ENCODE data around the gene ANKRD33B. TPM values are rescaled to one million over a fixed set of nuclear protein-coding genes. Genes with fewer than 3 reads are reported as not detected.
"Not testable (repeated sequence)": the region's sequence is repeated elsewhere in the genome, so short reads cannot be mapped to it uniquely, and the experiment has no call there.

Gene ANKRD33B
- total RNA-seq, 1 donor: 10.8 TPM

DNA sequence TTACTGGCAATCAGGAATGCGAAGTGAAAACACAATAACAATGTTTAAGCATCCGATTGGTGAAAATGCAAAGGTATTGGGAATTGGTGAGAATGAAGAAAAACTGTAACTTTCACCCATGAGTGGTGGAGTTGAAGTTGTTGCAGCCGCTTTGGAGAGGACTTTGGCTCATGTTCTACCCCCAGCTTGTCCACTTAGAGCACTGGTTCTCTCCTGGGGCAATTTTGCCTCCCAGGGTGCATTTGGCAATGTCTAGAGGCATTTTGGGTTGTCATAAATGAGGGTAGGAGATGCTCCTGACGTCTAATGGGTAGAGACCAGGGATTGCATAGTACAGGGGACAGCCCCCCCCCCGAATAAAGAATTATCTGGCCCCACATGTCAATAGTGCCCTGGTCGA is 46.2 kb downstream of the ANKRD33B start:
- DNase-seq (ENCODE audit: low read depth in 2 of 3, low spot score in 2 of 3): no peak

DNA sequence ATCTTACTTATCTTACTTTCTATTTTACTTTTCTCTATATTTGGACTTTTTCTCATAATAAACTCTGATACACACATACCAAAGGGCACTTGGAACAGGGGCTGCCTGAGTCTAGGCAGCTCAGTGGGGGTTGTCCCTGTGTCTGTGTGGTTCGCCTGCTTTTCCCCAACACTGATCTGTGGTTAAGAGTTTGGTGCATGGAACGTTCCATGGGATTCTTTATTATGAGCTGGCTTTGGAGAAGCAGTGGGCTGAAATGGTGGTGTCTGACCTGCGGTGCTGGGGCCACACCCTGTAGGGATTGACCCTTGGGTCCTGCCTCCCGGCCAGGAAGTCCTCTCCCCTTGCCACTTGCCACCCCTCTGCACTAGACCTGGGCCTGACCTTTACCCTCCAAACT is 47.4 kb downstream of the ANKRD33B start:
- no peak for DNase-seq (ENCODE audit: low read depth in 2 of 3, low spot score in 2 of 3)

DNA sequence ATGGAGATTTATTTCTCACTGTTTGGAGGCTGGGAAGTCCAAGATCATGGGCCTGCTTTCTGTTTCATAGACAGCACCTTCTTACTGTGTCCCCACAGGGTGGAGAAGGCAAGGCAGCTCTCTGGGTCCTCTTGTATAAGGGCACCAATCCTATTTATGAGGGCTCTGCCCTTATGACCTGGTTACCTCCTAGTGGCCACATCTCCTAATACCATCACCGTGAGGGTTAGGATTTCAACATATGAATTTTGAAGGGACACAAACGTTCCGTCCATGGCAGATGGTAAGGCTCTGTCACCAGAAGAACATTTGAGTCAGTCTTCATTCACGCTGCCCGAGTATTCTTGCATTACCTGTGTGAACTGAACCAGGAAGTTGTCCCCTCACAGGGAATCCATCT is 48.4 kb downstream of the ANKRD33B start:
- DNase-seq (ENCODE audit: low read depth in 2 of 3, low spot score in 2 of 3): no peak

DNA sequence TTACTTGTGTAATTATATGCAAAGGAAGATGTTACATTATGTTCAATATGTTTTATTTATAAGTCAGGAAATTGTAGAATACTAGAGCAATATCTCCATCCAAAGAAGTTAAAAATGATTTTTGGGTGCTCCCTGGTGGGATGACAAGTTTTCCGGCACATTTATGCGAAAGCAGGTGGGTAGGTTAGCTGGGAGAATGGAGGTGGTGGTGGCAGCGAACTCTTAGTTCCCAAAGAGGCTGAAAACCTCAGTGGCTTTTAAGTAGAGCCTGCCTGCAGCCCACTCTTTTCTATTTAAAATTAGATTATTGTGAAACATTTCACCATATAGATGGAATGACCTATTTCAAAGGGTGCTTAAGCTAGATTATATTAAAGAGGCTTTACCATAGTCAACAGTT is 51.8 kb downstream of the ANKRD33B start:
- no peak for DNase-seq (ENCODE audit: low read depth in 2 of 3, low spot score in 2 of 3)

DNA sequence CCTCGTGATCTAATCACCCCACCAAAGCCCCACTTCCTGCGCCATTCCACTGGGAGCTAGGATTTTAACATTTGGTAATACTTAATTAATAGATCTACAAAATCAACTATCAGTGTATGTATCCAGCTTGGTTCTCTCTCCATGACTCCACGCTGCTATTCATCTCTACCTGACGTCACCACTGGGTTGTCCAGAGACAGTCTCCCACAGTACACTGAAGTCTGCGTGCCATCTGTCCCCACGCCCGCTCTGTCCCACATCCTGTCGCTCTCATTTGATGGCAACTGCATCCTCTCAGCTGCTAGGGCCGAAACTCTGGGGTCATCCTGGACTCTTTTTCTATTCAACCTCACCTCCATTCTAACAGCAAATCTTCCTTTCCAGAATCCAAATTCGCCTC is 53.2 kb downstream of the ANKRD33B start:
- no peak for DNase-seq (ENCODE audit: low read depth in 2 of 3, low spot score in 2 of 3)

DNA sequence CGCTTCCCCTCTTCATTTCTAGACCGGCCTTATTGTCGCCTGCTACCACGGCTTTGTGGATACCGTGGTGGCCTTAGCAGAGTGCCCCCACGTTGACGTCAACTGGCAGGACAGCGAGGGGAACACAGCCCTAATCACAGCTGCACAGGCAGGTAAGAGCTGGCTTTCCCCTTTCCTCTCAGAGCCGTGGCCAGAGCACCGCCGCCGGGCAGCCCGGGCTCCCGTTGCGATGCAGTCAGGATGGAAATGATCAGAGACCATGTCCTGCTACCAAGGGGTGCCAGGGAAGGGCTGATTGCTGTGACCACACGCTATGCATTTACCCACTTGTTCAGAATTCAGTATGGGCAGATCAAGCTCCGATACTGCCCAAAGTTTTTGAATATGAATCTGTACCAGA is 54.4 kb downstream of the ANKRD33B start:
- DNase-seq (ENCODE audit: low read depth in 2 of 3, low spot score in 2 of 3): no peak

DNA sequence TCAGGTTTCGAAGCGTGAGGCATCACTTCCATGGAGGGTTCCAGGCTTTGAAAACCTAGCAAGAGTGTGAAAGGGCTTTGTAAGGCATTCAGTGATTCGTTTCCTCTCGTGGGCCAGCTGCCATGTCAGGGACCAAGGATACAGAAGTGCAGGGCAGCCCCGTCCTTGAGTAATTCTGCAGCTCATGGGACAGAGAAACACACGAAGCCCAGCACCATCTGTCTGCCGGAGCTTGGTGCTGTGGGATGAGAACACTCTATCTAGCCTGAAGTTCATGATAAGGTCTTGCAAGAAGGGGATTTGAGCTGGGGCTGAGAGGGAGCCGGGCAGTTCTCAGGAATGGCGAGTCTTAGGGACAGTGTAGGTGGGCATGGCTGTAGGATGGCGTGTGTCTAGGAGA is 55.8 kb downstream of the ANKRD33B start:
- no peak for DNase-seq (ENCODE audit: low read depth in 2 of 3, low spot score in 2 of 3)

DNA sequence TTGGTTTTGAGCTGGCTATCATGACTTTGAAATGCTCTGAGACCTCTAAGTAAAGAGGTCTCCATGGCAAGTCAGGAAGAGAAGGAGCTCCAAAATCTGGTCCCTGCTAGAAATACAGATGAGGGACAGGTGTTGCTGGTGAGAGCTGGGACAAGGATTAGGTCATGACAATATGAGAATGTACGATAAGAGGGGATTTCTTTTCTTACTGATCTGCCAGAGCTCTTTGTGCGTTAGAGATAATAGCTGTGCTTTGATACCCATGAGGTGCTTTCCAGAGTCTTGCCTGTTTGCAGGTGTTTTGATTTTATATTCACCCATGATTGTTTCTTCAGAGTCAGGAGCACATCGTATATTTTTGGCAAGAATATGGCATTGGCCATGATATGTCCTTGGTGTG is 56.5 kb downstream of the ANKRD33B start:
- no peak for DNase-seq (ENCODE audit: low read depth in 2 of 3, low spot score in 2 of 3)

DNA sequence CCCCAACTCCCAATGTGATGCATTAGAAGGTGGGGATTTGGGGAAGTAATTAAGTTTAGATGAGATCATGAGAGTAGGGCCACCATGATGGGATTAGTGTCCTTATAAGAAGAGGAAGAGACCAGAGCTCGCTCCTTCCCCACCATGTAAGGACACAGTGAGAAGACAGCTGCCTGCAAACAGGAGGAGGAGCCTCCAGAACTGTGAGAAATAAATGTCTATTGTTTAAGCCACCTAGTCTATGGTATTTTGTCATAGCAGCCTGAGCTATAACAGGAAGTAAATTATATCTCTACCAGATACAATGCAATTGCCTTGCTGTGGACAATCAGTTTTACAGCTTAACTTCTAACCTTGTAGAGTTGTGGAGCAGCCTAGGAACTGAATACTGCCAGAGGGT is 58.0 kb downstream of the ANKRD33B start:
- no peak for DNase-seq (ENCODE audit: low read depth in 2 of 3, low spot score in 2 of 3)

DNA sequence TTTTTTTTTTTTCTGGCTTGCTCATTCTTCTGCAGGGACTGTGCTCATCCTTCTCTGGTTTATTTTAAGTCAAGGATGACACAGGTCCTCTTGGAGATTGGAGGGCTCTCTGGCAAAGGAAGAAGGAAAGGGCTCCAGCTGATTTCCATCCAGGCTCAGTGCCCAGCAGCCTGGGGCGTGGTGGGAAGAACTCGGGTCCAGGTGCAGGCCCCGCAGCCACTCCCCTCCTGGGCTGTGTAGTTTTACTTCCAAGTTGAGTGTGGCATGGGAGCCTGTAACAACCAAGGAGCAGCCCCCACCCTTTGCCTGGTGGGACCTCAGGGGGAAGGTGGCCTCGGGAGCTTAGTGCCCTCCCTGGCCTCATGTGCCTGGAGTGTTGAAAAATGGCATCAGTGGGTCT is 58.9 kb downstream of the ANKRD33B start:
- no peak for DNase-seq (ENCODE audit: low read depth in 2 of 3, low spot score in 2 of 3)

DNA sequence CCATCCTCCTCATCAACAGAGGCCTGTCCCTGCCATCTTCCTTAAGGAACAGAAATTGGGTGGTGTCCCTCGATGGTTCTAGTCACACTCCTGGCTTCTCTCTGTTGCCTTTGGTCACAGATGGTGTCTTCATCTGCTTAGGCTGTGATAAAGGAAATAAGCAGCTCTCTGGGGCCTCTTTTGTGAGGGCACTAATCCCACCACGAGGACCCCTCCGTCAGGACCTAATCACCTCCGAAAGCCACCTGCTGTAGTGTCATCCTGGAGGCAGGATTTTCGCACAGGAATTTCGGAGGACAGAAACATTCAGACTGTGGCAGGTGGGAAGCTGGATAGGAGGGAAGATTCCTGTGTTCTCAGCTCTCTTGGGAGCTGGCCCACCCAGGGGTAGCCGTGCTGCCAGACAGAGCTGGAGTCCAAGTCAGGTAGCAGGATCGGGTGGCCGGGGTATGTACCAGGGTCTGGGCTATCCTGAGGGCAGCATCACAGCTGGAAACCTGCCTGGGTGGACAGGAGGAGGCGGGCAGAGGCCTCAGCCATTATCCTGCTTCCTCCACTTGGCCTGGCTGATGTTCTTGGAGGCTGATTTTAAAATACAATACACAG is 59.5 kb downstream of the ANKRD33B start:
- no peak for DNase-seq (ENCODE audit: low read depth in 2 of 3, low spot score in 2 of 3)

DNA sequence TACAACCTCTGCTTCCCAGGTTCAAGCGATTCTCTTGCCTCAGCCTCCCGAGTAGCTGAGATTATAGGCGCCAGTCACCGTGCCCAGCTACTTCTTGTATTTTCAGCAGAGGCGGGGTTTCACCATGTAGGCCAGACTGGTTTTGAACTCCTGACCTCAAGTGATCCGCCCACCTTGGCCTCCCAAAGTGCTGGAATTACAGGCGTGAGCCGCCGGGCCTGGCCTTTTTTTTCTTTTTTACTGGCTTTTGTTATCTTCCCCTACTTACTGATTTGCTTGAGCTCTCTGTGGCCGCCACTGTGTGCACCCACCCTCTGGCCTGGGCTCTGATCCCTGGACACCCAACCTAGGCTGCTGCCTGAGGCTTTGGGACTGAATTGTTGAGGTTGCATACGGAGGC is 60.3 kb downstream of the ANKRD33B start:
- DNase-seq (ENCODE audit: low read depth in 2 of 3, low spot score in 2 of 3): no peak

DNA sequence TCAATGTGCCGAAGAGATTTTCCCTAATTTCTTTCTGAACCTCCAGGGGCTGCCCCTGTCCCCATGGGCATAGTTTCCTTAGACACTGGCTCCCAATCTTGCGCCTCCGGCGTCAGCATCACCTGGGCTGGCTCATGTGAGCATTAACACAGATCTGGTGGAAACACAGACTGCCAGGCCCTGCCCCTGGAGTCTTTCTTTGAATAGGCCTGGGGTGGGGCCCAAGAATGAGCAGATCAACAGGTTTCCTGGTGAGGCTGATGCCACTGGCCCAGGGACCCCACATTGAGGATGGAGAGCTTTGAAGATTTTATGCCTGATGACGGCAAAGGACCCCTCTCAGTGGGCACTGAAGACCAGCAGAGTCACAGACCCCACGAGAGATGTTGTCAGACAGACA is 60.8 kb downstream of the ANKRD33B start:
- no peak for DNase-seq (ENCODE audit: low read depth in 2 of 3, low spot score in 2 of 3)

DNA sequence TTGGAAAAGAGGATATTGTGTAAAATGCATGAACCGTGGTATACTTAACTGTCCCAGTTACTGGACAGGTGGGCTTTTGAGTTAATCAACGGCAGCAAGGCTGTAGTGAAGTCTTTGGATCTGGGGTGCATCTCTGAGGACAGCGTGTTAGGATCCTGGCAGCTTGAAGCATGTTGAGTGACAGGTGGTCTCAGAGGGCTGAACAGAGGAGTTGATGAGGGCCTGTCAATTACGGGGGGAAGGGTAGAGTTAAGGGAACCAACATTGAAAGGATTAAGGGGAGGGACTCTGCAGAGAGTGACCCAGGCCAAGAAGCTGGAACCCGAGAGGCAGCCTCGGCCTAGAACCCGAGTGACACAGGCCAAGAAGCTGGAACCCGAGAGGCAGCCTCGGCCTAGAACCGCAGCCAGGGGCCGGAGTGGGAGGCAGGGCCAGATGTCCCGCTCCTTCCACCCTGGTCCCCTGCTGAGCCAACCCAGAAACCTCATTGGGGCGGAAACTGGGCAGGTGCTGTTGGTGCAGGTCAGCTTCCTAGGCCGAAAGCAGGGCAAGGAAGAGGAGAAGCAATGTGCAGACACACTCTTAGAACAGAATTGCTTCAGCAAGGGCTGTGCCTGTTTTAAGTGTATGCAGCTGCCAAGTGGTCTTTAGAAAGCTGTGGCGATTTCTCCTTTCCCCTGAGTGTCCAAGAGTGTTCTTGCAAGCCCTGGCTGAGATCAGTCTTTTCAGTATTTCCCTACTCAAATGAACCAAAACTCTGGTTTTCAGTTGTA is 62.0 kb downstream of the ANKRD33B start:
- DNase-seq (ENCODE audit: low read depth in 2 of 3, low spot score in 2 of 3): no peak

DNA sequence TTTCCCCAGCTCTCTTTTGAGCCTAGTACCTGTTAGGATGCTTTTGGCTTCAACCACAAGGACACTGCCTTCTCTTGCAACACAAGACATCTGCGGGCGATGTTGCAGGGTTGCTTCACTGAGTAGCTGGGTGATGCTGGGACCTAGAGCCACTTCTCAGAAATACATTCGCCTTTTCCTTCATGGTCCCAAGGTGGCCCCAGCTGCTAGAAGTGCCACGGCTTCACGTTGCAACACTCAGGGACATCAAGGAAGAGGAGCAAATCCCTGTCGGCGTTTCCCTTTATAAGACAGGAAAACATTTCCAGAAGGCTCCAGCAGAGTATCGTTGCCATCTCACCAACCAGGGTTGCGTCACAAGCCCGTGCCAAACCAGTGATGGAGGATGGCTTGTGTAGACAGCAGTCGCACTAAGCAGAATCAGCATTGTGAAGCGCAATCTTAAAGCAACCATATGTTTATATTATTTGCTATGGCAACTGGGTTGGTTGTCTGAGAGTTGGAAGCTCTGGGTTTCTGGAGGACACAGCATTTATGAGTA is 62.7 kb downstream of the ANKRD33B start:
- no peak for DNase-seq (ENCODE audit: low read depth in 2 of 3, low spot score in 2 of 3)

DNA sequence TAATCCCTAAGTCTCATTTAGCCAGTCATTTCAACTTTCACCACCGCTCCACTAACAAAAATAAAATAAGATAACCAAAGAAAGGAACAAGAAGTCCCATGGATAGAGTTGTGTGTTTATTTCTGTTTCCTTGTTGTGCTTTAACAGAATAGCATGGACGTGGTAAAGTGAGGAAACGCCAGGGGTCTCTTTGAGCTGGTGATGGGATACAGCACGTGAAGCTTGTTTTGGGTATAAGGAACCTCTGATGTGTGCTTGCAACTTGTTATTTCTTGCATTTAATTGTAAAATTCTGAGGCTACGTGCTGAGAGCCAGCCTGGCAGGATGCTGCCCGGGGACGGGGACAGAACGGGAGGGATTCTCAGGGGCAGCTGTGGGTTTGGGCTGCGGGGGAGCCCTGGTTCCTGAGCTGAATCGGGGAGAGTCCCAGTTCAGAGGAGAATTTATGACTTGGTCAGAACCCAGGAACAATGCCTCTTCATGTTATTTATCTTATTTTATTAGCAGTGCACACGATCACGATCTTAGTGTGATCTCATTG is 63.4 kb downstream of the ANKRD33B start:
- no peak for DNase-seq (ENCODE audit: low read depth in 2 of 3, low spot score in 2 of 3)

DNA sequence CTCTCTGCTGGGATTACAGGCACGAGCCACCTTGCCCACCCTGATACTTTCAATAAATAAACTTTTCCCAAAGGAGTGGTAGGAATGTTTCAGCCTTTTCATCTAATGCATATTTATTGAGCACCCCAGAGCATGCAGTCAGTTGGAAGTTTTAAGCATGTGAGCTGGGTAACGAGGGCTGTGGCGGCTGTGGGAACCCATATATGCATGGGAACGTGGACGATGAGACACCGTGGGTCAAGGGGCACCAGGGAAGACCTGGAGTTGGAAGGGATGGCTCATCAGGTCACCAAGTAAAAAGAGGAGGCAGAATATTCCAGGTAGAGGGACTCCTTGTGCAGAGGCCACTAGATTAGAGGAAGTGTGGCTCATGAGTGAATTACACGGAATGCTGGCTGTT is 64.7 kb downstream of the ANKRD33B start:
- no peak for DNase-seq (ENCODE audit: low read depth in 2 of 3, low spot score in 2 of 3)

DNA sequence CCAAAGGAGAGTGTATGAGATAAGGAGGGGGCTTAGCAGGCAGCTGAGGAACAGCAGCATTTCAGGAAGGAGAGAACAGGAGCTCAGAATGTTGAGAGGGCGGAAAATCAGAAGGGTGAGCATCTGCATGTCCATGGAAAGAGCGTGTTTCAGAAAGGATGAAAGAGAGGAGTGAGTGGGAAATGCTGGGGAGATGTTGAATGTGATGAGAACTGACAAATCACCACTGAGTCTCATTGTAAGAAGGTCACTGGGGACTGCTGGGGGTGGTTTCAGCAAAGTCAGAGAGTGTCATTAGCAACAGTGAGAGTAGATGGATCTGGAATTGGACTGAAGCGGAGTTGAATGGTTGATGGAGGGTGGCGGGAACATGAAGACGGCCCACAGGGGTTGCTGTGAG is 65.8 kb downstream of the ANKRD33B start:
- DNase-seq (ENCODE audit: low read depth in 2 of 3, low spot score in 2 of 3): no peak

DNA sequence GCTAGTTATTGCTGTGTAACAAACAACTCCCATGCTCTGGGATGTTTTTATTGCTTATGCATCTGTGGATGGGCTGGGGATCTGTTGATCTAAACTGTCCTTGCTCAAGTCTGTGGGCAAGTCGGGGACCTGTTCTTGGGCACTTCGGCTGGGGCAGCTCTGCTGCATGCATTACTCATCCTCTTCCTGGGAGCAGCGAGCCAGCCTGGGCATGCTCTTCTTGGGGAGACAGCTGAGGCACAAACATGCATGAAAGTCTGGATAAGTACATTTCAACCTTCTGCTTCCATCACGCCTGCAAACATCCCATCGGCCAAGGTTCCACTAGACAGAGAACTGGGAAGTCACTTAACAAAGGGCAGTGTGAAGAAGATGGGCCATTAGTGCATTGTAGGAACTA is 66.3 kb downstream of the ANKRD33B start:
- no peak for DNase-seq (ENCODE audit: low read depth in 2 of 3, low spot score in 2 of 3)

DNA sequence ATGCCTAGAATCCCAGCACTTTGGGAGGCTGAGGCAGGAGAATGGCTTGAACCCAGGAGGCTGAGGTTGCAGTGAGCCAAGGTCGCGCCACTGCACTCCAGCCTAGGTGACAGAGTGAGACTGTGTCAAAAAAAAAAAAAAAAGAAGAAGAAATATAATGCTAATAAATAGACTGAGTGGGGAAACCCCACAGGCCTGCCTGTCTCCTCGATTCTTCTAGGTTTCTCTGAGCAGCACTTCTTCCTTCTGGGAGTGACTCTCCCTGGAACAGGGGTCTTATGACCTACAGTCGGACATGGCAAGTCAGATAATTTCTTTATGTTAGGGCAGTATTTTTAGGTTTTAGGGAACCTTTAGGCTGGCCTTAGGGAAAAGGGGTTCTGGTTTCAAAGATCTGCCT is 66.9 kb downstream of the ANKRD33B start:
- not testable (repeated sequence) for DNase-seq (ENCODE audit: low read depth in 2 of 3, low spot score in 2 of 3)

DNA sequence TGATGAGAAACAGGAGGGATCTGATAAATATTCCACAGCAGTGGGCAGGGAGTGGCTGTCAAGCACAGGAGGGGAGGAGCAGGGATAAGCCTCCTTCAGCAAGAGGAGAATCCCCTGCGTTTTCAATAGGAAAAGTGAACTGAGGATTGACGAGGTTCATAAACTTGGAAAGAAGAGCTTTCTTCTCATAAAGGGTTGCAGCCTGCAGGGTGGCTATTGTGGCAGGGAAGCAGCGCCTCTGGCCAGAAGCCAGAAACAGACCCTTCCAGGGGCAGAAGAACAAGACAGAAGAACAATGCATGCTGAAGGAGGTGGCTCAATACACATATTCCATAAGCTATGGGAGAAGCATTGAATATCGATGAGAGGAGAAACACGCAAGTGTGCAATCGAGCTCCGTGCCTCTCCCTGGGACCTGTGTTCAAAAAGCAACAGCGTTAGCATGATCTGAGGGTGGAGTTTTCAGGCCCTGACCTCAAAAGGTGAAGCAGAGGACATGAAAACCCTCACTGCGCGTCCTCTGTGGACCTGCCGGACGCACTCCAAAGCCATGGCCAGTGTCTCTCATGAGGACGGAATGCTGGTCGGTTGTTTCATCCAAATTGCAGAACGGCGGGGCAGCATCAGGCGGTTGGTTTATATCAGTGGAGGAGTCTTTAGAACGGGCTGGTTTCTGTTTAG is 67.6 kb downstream of the ANKRD33B start:
- DNase-seq (ENCODE audit: low read depth in 2 of 3, low spot score in 2 of 3): no peak

Data from hematopoietic multipotent progenitor cell (in vitro differentiated cells).